Fibroblast of the aortic adventitia (primary cell): ENCODE data around the gene ELOVL1. TPM values are rescaled to one million over a fixed set of nuclear protein-coding genes. Genes with fewer than 3 reads are reported as not detected.
"Not testable (repeated sequence)": the region's sequence is repeated elsewhere in the genome, so short reads cannot be mapped to it uniquely, and the experiment has no call there.

ENCODE experiments used
- DNase-seq: peaks from one replicate; pipeline ENCODE4 v3.0.0-alpha.2; 2010; ENCODE audit warnings: low read depth
- H3K4me3 ChIP-seq: 2 replicates; pipeline ENCODE4 v1.5.1; 2011; ENCODE audit warnings: low read depth, mild to moderate bottlenecking, control low read depth, low read length, moderate library complexity
- CTCF ChIP-seq: IDR thresholded peaks from 2 replicates; pipeline ENCODE4 v1.5.1; 2011; ENCODE audit warnings: mild to moderate bottlenecking, low read length, control low read depth, inconsistent platforms; ENCODE audit not compliant: insufficient read depth
- total RNA-seq: library from RNA; depleted of rRNA; stranded (reverse); fragments of >200 nt; gene quantifications from 2 replicates; pipeline ENCODE4 v1.2.3, GENCODE V29; 2012; ENCODE audit warnings: low replicate concordance

Gene ELOVL1
- total RNA-seq, 1 donor: 78.5 TPM

- TF ChIP-seq CTCF: no peak
- DNase-seq: no peak
- no peak overlapping the region for H3K4me3 ChIP-seq
Measured at GRCh38 chr1:43381612-43382011, 13.8 kb upstream of the ELOVL1 start.

GRCh38 chr1:43379476-43379875, 11.7 kb upstream of the ELOVL1 start:
- TF ChIP-seq CTCF: no peak
- no peak for DNase-seq
- H3K4me3 ChIP-seq: no peak overlapping the region

- TF ChIP-seq CTCF: no peak
- H3K4me3 ChIP-seq: no peak overlapping the region
- DNase-seq: no peak
Measured at GRCh38 chr1:43377831-43378230, 10.0 kb upstream of the ELOVL1 start.

- no peak overlapping the region for H3K4me3 ChIP-seq
- no peak for DNase-seq
- no peak for TF ChIP-seq CTCF
Measured at GRCh38 chr1:43376723-43377235, 9.0 kb upstream of the ELOVL1 start.

GRCh38 chr1:43373066-43373940, 5.5 kb upstream of the ELOVL1 start:
- peak; percentile 85 for DNase-seq
- no peak overlapping the region for H3K4me3 ChIP-seq

GRCh38 chr1:43372172-43372571, 4.4 kb upstream of the ELOVL1 start:
- DNase-seq: no peak
- TF ChIP-seq CTCF: no peak
- no peak overlapping the region for H3K4me3 ChIP-seq

More at GRCh38 chr1:43373066-43373940, 5.5 kb upstream of the ELOVL1 start:
- no peak for TF ChIP-seq CTCF

DNA sequence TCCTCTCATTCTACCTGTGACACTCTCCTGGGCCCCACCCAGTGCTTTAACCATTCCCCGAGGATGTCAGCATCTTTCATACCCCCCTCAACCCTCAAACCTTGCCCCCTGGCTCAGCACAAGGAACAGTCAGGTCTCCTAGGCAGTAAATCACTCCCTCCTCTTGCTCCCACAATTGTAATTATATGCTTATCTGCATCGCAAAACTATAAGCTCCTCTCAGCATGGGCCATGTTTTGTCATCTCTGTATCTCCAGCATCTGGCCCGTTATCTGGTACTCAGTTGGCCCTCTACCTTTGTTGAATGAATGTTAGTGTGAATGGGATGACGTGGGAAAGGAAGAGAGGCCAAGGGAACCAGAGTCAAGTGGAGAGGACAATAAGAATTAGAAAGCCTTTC, 2.8 kb upstream of the ELOVL1 start:
- no peak for DNase-seq
- no peak for TF ChIP-seq CTCF
- H3K4me3 ChIP-seq: no peak overlapping the region

DNA sequence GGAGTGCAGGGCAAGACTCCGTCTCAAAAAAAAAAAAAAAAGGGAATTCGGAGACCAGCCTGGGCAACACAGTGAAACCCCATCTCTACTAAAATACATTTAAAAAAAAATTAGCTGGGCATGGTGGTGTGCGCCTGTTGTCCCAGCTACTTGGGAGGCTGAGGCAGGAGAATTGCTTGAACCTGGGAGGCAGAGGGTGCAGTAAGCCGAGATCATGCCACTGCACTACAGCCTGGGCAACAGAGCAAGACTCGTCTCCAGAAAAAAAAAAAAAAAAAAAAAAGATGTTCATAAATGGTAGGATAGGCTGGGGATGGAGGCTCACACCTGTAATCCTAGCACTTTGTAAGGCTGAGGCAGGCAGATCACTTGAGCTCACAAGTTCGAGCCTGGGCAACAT, 2.0 kb upstream of the ELOVL1 start:
- not testable (repeated sequence) for H3K4me3 ChIP-seq, DNase-seq
